Anterior cingulate cortex (tissue), 58 donors: ENCODE measurements around the gene SLC16A1.
"Not testable (repeated sequence)": the region's sequence is repeated elsewhere in the genome, so short reads cannot be mapped to it uniquely, and the experiment has no call there.

Experiments used
- DNase-seq, 58 donors: peaks; one replicate each; lab custom pipeline; 2025; lab: John Stamatoyannopoulos, UW

Gene SLC16A1

GRCh38 chr1:112927462-112927990 lies 28.5 kb downstream of the SLC16A1 start:
- DNase-seq = peak in 1 of 58 donors; percentile 10

- DNase-seq = no peak
Measured at GRCh38 chr1:112926858-112927257, 29.1 kb downstream of the SLC16A1 start.

- no peak for DNase-seq
Measured at GRCh38 chr1:112925015-112925414, 31.0 kb downstream of the SLC16A1 start.

- DNase-seq = no peak
Measured at GRCh38 chr1:112923959-112924349, 32.0 kb downstream of the SLC16A1 start.

- no peak for DNase-seq
Measured at GRCh38 chr1:112923234-112923958, 32.6 kb downstream of the SLC16A1 start.

- DNase-seq = no peak
Measured at GRCh38 chr1:112911506-112912220, 44.3 kb downstream of the SLC16A1 start.

GRCh38 chr1:112909847-112910246 lies 46.1 kb downstream of the SLC16A1 start:
- DNase-seq = no peak

GRCh38 chr1:112906150-112906698 lies 49.8 kb downstream of the SLC16A1 start:
- peak in 1 of 58 donors; percentile 38 for DNase-seq

GRCh38 chr1:112905395-112906149 lies 50.4 kb downstream of the SLC16A1 start:
- DNase-seq = no peak

- DNase-seq = no peak
Measured at GRCh38 chr1:112904831-112905261, 51.1 kb downstream of the SLC16A1 start.

- DNase-seq = no peak
Measured at GRCh38 chr1:112904071-112904830, 51.7 kb downstream of the SLC16A1 start.

GRCh38 chr1:112902221-112902620 lies 53.8 kb downstream of the SLC16A1 start:
- no peak for DNase-seq

GRCh38 chr1:112901387-112901786 lies 54.6 kb downstream of the SLC16A1 start:
- no peak for DNase-seq

GRCh38 chr1:112896783-112897182 lies 59.2 kb downstream of the SLC16A1 start:
- no peak for DNase-seq

- DNase-seq = no peak
Measured at GRCh38 chr1:112894561-112895011, 61.4 kb downstream of the SLC16A1 start.

GRCh38 chr1:112894010-112894292 lies 62.0 kb downstream of the SLC16A1 start:
- DNase-seq = no peak

- no peak for DNase-seq
Measured at GRCh38 chr1:112893288-112894009, 62.5 kb downstream of the SLC16A1 start.

- not testable (repeated sequence) for DNase-seq
Measured at GRCh38 chr1:112889906-112890305, 66.1 kb downstream of the SLC16A1 start.

GRCh38 chr1:112889052-112889768 lies 66.8 kb downstream of the SLC16A1 start:
- DNase-seq = no peak
